Tibial nerve (tissue), 4 donors: Measurements from ENCODE around the gene SLC1A3. TPM values are rescaled to one million over a fixed set of nuclear protein-coding genes. Genes with fewer than 3 reads are reported as not detected.

Source experiments
- DNase-seq, 2 donors: peaks; one replicate each; pipeline ENCODE4 v3.0.0-alpha.2; 2019; ENCODE audit warnings: low spot score in 2 of 2
- H3K27ac ChIP-seq, 4 donors: fragments of 200-600 bp; sonication (generic) in 3 of 4; one replicate each; pipeline ENCODE4 v1.5.1; 2017 to 2019; ENCODE audit warnings: mild to moderate bottlenecking in 1 of 4
- H3K27me3 ChIP-seq, 2 donors: fragments of 200-600 bp; sonication (generic) in 1 of 2; one replicate each; pipeline versions ENCODE4 v1.5.1 to v1.6.0; 2017 to 2019
- H3K36me3 ChIP-seq, 3 donors: fragments of 200-600 bp; sonication (generic); one replicate each; pipeline ENCODE4 v1.5.1; 2018 to 2019
- H3K4me1 ChIP-seq, 4 donors: fragments of 200-600 bp; sonication (generic) in 3 of 4; one replicate each; pipeline ENCODE4 v1.5.1; 2017 to 2019
- H3K4me3 ChIP-seq, 4 donors: fragments of 200-600 bp; sonication (generic) in 3 of 4; one replicate each; pipeline ENCODE4 v1.5.1; 2017 to 2019; ENCODE audit warnings: mild to moderate bottlenecking in 1 of 4, moderate library complexity in 1 of 4
- H3K9me3 ChIP-seq, 4 donors: fragments of 200-600 bp; sonication (generic) in 3 of 4; one replicate each; pipeline ENCODE4 v1.5.1; 2017 to 2019
- EP300 ChIP-seq, 2 donors: sonication (generic); formaldehyde crosslinking; IDR thresholded peaks; one replicate each; pipeline ENCODE4 v1.6.1; 2017; ENCODE audit warnings: antibody characterized with exemption in 2 of 2, mild to moderate bottlenecking in 1 of 2
- POLR2A ChIP-seq, 2 donors: fragments of 450-650 bp; IDR thresholded peaks; one replicate each; pipeline ENCODE4 v1.6.1; 2017; ENCODE audit warnings: antibody characterized with exemption in 2 of 2, mild to moderate bottlenecking in 2 of 2, moderate library complexity in 2 of 2
- WGBS, 2 donors: methylation state at CpG; one replicate each; pipeline ENCODE4 v1.1.5; 2018; 5-methylcytosine and 5-hydroxymethylcytosine counted together
- total RNA-seq, 4 donors: library from RNA; depleted of rRNA; stranded (reverse); fragments of >200 nt; gene quantifications; one replicate each; pipeline ENCODE4 v1.1.0, GENCODE V29; 2016
- TF ChIP-seq, protein P1 (sequence below), 5 experiments: fragments of 200-600 bp in 3 of 5; fragments of 450-650 bp in 2 of 5; sonication (generic) in 3 of 5; IDR thresholded peaks; one replicate each; pipeline ENCODE4 v1.5.1; 2016 to 2019; ENCODE audit warnings: antibody characterized with exemption in 5 of 5, mild to moderate bottlenecking in 3 of 5, moderate library complexity in 2 of 5

The SLC1A3 gene
- total RNA-seq, 4 donors from 2014 or later, result 22.0 to 123 (median 75.0) TPM

DNA sequence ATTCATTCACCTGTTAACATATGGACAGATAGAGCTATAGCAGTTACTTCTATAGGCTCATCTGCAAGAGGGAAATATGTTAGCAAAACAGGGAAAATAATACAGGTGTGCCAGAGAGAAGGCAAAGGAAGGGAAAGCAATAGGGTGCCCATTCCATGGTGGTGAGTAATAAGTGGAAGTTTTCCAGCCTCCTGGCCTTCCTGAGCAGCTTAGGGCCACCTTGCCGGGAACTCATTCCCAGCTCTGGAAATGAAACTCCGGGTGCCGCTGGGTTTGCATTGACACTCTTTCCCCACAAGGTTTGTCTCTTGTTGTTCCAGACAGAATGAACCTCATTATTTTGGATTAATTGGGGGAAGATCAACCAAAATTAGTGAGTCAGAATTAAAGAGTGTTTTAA, 58.4 kb downstream of the SLC1A3 start:
- Histone ChIP-seq H3K4me3 (no peak overlapping the region), H3K9me3 (no peaks in the 10 kb centered on the region), H3K36me3 (no peaks in the 10 kb centered on the region), H3K27ac (no peak overlapping the region), H3K27me3 (no peaks in the 10 kb centered on the region), H3K4me1 (peaks cover 0 to 4% (median 0%) of the 10 kb centered on the region in 4 donors)
- no peak for TF ChIP-seq EP300 (IDR thresholded peaks at IDR 0.05)
- TF ChIP-seq, protein P1, sequence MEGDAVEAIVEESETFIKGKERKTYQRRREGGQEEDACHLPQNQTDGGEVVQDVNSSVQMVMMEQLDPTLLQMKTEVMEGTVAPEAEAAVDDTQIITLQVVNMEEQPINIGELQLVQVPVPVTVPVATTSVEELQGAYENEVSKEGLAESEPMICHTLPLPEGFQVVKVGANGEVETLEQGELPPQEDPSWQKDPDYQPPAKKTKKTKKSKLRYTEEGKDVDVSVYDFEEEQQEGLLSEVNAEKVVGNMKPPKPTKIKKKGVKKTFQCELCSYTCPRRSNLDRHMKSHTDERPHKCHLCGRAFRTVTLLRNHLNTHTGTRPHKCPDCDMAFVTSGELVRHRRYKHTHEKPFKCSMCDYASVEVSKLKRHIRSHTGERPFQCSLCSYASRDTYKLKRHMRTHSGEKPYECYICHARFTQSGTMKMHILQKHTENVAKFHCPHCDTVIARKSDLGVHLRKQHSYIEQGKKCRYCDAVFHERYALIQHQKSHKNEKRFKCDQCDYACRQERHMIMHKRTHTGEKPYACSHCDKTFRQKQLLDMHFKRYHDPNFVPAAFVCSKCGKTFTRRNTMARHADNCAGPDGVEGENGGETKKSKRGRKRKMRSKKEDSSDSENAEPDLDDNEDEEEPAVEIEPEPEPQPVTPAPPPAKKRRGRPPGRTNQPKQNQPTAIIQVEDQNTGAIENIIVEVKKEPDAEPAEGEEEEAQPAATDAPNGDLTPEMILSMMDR (IDR thresholded peaks at IDR 0.05), result no peak
- no peak for TF ChIP-seq POLR2A (IDR thresholded peaks at IDR 0.05)
- 83 to 90% methylated on average over 3 of the region's 3 CpGs for WGBS, 2 donors
- no peak for DNase-seq

DNA sequence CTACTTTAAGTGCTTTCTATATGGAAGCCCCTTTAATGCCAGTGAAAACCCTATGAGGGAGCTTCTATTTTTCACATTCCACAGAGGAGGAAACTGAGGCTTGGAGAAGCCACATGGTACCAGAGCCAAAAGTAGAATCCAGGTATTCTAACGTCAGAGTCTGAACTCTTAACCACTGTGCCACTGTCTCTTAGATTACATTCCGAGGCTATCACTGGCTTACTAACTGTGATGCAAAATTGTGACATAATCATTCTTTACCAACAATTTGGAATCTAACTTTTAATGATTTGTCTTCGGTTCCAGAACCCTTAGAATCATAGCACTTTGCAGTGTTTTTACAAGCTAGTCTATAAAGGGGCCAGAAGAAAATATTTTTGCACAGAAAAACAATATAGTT, 59.2 kb downstream of the SLC1A3 start:
- 78 to 86% methylated on average over 3 of the region's 3 CpGs for WGBS, 2 donors
- Histone ChIP-seq H3K36me3 (no peaks in the 10 kb centered on the region), H3K27ac (no peak overlapping the region), H3K9me3 (no peaks in the 10 kb centered on the region), H3K4me3 (no peak overlapping the region), H3K27me3 (no peaks in the 10 kb centered on the region), H3K4me1 (peaks cover 0 to 4% (median 0%) of the 10 kb centered on the region in 4 donors)
- TF ChIP-seq POLR2A (IDR thresholded peaks at IDR 0.05), result no peak
- no peak for TF ChIP-seq EP300 (IDR thresholded peaks at IDR 0.05)
- TF ChIP-seq, protein P1 (IDR thresholded peaks at IDR 0.05), result no peak
- DNase-seq, result no peak

- WGBS, 2 donors, result 71 to 78% methylated on average over 2 of the region's 2 CpGs
- TF ChIP-seq, protein P1 (IDR thresholded peaks at IDR 0.05), result no peak
- TF ChIP-seq POLR2A (IDR thresholded peaks at IDR 0.05), result no peak
- no peak overlapping the region for H3K4me3 ChIP-seq
- H3K27me3 ChIP-seq, result no peaks in the 10 kb centered on the region
- no peaks in the 10 kb centered on the region for H3K9me3 ChIP-seq
- no peak overlapping the region for H3K27ac ChIP-seq
- H3K36me3 ChIP-seq, result no peaks in the 10 kb centered on the region
- peaks cover 0 to 4% (median 0%) of the 10 kb centered on the region in 4 donors for H3K4me1 ChIP-seq
- no peak for DNase-seq
Observed at GRCh38 chr5:36666274-36666673, 59.9 kb downstream of the SLC1A3 start.

DNA sequence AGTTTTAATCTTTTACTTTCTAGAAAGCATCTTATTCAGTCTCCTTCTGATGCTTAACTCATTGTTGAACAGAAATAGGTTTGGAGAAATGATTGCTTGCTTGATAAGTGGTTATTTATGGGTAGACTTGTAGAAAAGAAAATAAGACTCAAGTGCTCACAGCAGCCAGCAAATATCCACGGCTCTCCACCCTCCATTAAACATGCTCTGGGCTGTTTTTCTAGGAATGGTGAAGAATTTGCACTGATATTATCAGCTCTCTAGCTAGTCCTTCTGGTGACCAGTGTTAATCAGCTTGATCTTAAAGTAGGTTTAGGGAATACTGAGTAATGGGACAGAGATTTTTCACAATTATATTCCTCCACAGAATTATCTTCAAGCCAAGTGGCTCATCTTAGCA, 60.6 kb downstream of the SLC1A3 start:
- WGBS, 2 donors, result 53 to 72% methylated on average over 1 of the region's 1 CpG
- Histone ChIP-seq H3K9me3 (no peaks in the 10 kb centered on the region), H3K4me3 (no peak overlapping the region), H3K4me1 (peaks cover 0 to 4% (median 0%) of the 10 kb centered on the region in 4 donors), H3K36me3 (no peaks in the 10 kb centered on the region), H3K27me3 (no peaks in the 10 kb centered on the region), H3K27ac (no peak overlapping the region)
- TF ChIP-seq, protein P1 (IDR thresholded peaks at IDR 0.05), result no peak
- TF ChIP-seq POLR2A (IDR thresholded peaks at IDR 0.05), result no peak
- no peak for TF ChIP-seq EP300 (IDR thresholded peaks at IDR 0.05)
- no peak for DNase-seq

- H3K27ac ChIP-seq, result no peak overlapping the region
- H3K27me3 ChIP-seq, result no peaks in the 10 kb centered on the region
- H3K4me3 ChIP-seq, result no peak overlapping the region
- TF ChIP-seq EP300 (IDR thresholded peaks at IDR 0.05) (no peak), POLR2A (IDR thresholded peaks at IDR 0.05) (no peak)
- TF ChIP-seq, protein P1 (IDR thresholded peaks at IDR 0.05), result no peak
- 44 to 50% methylated on average over 3 of the region's 3 CpGs for WGBS, 2 donors
- H3K9me3 ChIP-seq, result no peaks in the 10 kb centered on the region
- no peaks in the 10 kb centered on the region for H3K4me1 ChIP-seq
- H3K36me3 ChIP-seq, result no peaks in the 10 kb centered on the region
- DNase-seq, result no peak
Observed at GRCh38 chr5:36667824-36668223, 61.4 kb downstream of the SLC1A3 start.
